Mononuclear cell (primary cell): ENCODE results near the gene LARGE1. TPM values are rescaled to one million over a fixed set of nuclear protein-coding genes. Genes with fewer than 3 reads are reported as not detected.

Experiments used
- H3K27me3 ChIP-seq: 2 replicates; pipeline ENCODE4 v1.6.0; 2011; ENCODE audit warnings: low read length, control low read depth; ENCODE audit not compliant: insufficient read depth
- H3K4me1 ChIP-seq: 2 replicates; pipeline ENCODE4 v1.5.1; 2011; ENCODE audit warnings: mild to moderate bottlenecking, low read length, control low read depth; ENCODE audit not compliant: insufficient read depth
- H3K4me3 ChIP-seq: 2 replicates; pipeline ENCODE4 v1.5.1; 2011; ENCODE audit warnings: mild to moderate bottlenecking, low read length, moderate library complexity
- H3K9me3 ChIP-seq: 2 replicates; pipeline ENCODE4 v1.5.1; 2011; ENCODE audit warnings: low read depth, mild to moderate bottlenecking, control low read depth, low read length
- total RNA-seq: library from RNA; depleted of rRNA; stranded (reverse); fragments of >200 nt; gene quantifications from one replicate; pipeline ENCODE4 v1.2.3, GENCODE V29; 2012

LARGE1 gene
- total RNA-seq, 1 donor, result 3.9 TPM

DNA sequence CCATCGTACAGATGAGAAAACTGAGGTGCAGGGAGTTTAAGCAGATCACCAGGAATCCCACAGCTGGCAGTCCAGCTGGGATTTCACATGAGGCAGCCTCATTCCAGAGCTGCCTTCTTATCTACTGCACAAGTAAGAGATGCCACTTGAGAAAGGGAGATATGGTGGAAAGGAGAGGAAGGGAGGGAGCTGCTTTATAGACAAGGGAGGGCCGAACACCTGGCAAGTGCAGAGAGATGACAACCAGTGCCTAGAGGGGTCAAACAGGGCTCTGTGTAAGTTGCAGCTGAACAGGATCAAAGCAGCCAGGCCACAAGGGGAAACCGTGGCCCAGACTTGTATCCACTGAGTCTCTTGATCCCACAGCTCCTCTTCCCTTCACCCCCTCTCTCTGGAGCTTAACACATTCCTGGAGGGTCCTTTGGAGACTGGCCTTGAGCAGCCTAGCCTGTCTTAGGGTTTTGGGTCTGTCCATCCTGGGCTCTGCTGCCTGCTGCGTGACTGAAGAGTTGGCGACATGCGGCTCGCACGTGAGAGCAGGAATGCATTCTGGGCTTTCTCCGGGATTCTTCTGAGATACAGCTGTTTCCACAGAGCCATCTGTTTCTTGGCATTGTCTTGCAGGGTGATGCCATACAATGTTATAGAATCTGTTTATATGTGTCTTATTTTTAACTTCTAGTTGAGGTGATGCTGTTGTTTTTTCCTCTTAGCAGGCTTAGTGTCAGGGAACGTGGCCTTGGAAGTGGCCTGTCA lies 593.6 kb downstream of the LARGE1 start:
- H3K27me3 ChIP-seq, result no peaks in the 10 kb centered on the region
- no peaks in the 10 kb centered on the region for H3K4me1 ChIP-seq
- H3K9me3 ChIP-seq, result no peaks in the 10 kb centered on the region
- H3K4me3 ChIP-seq, result no peak overlapping the region

DNA sequence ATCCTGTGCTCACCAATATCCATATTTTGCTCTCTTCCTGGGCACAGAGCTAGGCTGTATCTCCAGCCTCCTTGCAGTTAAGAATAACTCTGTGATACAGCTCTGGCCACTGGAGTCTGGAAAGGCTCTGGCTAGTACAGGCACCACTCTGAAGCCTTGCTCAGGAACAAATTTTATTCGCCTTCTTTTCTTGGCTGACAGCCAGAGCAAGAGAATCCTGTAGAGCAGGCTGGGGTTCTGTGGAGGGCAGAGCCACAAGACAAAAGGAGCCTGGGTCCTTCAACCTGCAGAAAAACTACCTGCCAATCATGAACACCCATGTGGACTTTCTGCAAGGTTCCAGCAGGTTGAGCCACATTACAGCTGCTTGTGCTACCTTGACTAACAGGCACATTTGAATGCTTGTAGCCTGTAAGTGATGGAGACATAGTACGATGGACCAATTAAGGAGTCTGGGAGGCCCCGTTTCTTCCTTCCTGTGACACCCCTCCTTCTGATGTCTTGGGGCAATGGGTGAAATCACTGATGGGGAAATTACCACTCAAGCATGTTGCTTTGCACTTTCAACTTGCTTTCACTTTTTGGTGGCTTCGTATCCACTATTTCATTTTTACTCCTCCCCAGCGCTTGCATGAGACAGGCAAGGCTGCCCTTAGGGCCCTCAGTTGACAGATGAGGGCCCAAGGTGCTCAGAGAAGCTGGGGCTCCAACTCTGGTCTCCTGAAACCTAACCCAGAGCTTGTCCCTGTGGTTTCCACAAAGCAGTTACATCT lies 594.9 kb downstream of the LARGE1 start:
- Histone ChIP-seq H3K4me3 (no peak overlapping the region), H3K4me1 (no peaks in the 10 kb centered on the region), H3K9me3 (no peaks in the 10 kb centered on the region), H3K27me3 (no peaks in the 10 kb centered on the region)

- no peaks in the 10 kb centered on the region for H3K27me3 ChIP-seq
- no peak overlapping the region for H3K4me3 ChIP-seq
- H3K9me3 ChIP-seq, result no peaks in the 10 kb centered on the region
- no peaks in the 10 kb centered on the region for H3K4me1 ChIP-seq
Observed at GRCh38 chr22:33324228-33324627, 596.0 kb downstream of the LARGE1 start.

DNA sequence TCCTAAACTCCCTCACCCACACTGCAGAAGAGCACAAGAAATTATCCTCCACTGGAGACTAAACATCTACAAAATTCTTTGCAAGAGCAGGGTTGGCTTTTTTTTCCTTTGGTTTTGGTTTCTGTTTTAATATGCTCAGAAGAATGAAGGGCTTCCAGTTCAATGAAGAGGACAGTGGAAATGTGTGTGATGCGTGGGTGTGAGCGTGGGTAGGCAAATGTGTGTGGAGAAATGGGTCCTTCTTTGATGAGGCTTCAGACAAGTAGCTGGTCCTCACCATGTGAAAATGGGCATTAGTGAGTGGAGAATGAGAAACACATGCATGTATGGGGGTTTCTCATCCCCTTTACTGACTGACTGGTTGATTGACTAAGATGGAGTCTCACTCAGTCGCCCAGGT lies 598.8 kb downstream of the LARGE1 start:
- Histone ChIP-seq H3K9me3 (no peaks in the 10 kb centered on the region), H3K4me3 (no peak overlapping the region), H3K4me1 (no peaks in the 10 kb centered on the region), H3K27me3 (no peaks in the 10 kb centered on the region)

DNA sequence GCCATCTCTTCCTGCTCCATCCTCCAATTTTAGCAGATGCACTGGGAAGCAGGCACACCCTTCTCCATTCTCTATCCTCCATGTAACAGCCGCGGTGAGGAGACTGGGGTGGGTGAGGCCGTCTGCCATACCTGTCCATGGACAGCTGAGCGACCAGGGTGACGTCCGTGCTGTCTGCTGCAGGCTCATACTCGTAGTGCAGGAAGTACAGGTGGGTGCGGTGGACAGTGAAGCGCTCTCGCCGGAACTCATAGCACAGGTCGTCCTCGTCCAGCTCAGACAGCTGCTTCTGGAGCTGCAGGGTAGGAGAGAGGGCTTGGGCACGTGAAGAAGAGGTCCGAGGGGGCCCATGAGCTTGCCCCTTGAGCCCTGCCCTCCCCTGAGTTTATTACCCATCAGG lies 604.3 kb downstream of the LARGE1 start:
- no peaks in the 10 kb centered on the region for H3K4me1 ChIP-seq
- H3K27me3 ChIP-seq, result no peaks in the 10 kb centered on the region
- H3K4me3 ChIP-seq, result no peak overlapping the region
- H3K9me3 ChIP-seq, result no peaks in the 10 kb centered on the region

DNA sequence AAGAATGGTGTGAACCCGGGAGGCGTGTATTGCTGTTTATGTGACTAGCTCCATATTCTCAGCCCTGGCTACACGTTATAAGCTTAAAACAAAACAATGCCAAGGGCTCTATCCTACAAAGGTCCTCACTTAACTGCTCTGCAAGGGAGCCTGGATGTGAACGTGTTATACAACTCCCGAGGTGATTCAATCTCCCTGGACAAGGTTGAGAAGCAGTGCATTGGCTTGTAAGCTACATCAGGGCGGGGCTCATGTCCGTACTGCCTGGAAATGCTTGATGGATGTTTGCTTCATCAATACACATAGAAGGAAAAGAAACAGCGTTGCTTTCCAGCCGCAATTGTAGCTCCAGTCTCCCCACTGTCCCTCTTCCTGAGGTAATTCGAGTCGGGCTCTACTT lies 605.2 kb downstream of the LARGE1 start:
- Histone ChIP-seq H3K9me3 (no peaks in the 10 kb centered on the region), H3K4me3 (no peak overlapping the region), H3K4me1 (no peaks in the 10 kb centered on the region), H3K27me3 (no peaks in the 10 kb centered on the region)

- no peaks in the 10 kb centered on the region for H3K27me3 ChIP-seq
- H3K9me3 ChIP-seq, result no peaks in the 10 kb centered on the region
- no peak overlapping the region for H3K4me3 ChIP-seq
- no peaks in the 10 kb centered on the region for H3K4me1 ChIP-seq
Observed at GRCh38 chr22:33314316-33314715, 606.0 kb downstream of the LARGE1 start.

DNA sequence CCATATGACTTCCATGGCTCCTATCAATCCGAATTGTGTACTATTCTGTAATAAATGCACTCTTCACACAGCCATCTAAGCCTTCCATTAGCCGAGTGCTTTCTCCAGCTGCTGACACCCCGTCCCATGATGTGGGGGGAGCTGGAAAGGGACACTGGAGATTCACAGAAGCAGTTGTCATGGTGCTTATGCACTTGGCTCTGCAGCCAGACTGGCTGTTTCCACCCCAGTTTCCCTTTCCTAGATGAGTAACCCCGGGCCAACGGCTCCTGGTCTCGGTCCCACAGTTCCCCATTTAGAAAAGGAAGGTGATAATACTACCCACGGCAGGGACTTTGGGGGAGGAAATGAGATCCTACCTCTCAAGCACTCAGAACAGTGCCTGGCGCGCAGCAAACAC lies 617.2 kb downstream of the LARGE1 start:
- Histone ChIP-seq H3K27me3 (no peaks in the 10 kb centered on the region), H3K4me3 (no peak overlapping the region), H3K4me1 (peaks cover 28% of the 10 kb centered on the region), H3K9me3 (no peaks in the 10 kb centered on the region)

- peaks cover 28% of the 10 kb centered on the region for H3K4me1 ChIP-seq
- H3K4me3 ChIP-seq, result no peak overlapping the region
- H3K27me3 ChIP-seq, result no peaks in the 10 kb centered on the region
- no peaks in the 10 kb centered on the region for H3K9me3 ChIP-seq
Observed at GRCh38 chr22:33302549-33302948, 617.7 kb downstream of the LARGE1 start.

- Histone ChIP-seq H3K4me3 (no peak overlapping the region), H3K27me3 (no peaks in the 10 kb centered on the region), H3K9me3 (no peaks in the 10 kb centered on the region), H3K4me1 (peaks cover 28% of the 10 kb centered on the region)
Observed at GRCh38 chr22:33302049-33302545, 618.2 kb downstream of the LARGE1 start.

DNA sequence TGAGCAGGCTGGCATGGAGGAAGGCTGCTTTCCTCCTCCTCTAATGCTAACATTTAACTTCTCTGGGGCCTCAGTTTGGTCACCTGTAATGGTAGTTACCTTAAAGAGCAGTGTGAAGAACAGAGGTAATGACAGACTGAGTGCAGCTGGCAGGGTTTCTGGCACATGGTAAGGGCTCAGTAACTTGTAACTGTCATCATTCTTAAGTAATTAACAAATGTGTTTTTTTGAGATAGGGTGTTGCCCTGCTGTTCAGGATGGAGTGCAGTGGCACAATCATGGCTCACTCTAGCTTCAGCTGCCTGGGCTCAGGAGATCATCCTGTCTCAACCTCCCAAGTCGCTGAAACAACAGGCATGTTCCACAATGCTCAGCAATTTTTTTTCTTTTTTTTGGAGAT lies 620.1 kb downstream of the LARGE1 start:
- Histone ChIP-seq H3K9me3 (no peaks in the 10 kb centered on the region), H3K4me1 (peaks cover 28% of the 10 kb centered on the region), H3K27me3 (no peaks in the 10 kb centered on the region), H3K4me3 (no peak overlapping the region)

GRCh38 chr22:33299245-33299956 lies 620.9 kb downstream of the LARGE1 start:
- no peak overlapping the region for H3K4me3 ChIP-seq
- no peaks in the 10 kb centered on the region for H3K27me3 ChIP-seq
- peaks cover 28% of the 10 kb centered on the region for H3K4me1 ChIP-seq
- no peaks in the 10 kb centered on the region for H3K9me3 ChIP-seq

GRCh38 chr22:33296941-33297340 lies 623.3 kb downstream of the LARGE1 start:
- H3K4me3 ChIP-seq, result no peak overlapping the region
- no peaks in the 10 kb centered on the region for H3K27me3 ChIP-seq
- H3K4me1 ChIP-seq, result peaks cover 15% of the 10 kb centered on the region

DNA sequence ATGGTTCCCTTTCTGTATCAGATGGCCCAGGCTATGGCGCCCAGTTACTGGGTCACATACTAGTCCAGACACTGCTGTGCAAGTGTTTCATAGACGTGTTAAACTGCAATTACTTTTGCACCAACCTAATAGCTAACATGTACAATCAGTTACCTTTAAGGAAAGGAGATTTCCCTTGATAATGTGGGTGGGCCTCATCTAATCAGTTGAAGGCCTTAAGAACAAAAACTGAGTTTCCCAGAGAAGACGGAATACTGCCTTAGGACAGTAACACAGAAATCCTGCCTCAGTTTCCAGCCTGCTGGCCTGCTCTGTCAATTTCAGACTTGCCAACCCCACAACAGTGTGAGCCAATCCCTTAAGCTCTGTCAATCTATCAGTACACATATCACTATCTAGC lies 632.2 kb downstream of the LARGE1 start:
- Histone ChIP-seq H3K4me1 (no peaks in the 10 kb centered on the region), H3K4me3 (no peak overlapping the region), H3K27me3 (no peaks in the 10 kb centered on the region)

More at GRCh38 chr22:33296941-33297340, 623.3 kb downstream of the LARGE1 start:
- H3K9me3 ChIP-seq, result no peaks in the 10 kb centered on the region

DNA sequence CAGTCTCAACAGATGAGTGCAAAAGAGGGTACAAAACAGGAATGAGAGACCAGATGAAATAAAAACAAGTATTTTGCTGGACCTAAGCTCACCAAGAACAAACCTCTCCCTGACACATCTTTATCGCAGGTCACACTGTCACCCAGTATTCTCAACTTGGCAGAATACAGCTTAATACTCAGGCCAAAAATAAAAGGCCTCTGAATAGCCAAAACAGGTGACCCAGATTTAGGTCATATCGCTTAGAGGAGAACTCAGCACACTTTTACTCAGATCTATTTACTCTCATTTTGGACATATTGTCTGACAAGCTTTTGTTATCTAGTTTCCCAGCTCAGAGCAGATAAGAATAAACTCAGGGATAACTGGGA lies 645.2 kb downstream of the LARGE1 start:
- Histone ChIP-seq H3K4me1 (peaks cover 16% of the 10 kb centered on the region), H3K9me3 (no peaks in the 10 kb centered on the region), H3K27me3 (no peaks in the 10 kb centered on the region), H3K4me3 (no peak overlapping the region)

More for the DNA sequence above, 632.2 kb downstream of the LARGE1 start:
- no peaks in the 10 kb centered on the region for H3K9me3 ChIP-seq
